SKM-1 (cell line): ENCODE results near the gene TIGD2.

Experiments used
- DNase-seq: peaks from one replicate; lab custom pipeline; 2025; ENCODE audit not compliant: unreplicated experiment; lab: John Stamatoyannopoulos, UW

TIGD2 gene

GRCh38 chr4:89110986-89111832 lies at the start of gene TIGD2:
TSS of gene TIGD2 (plus strand) at chr4:89111533. CDS start at chr4:89112975, 1,442 bp downstream.
- DNase-seq, result peak; percentile 81

GRCh38 chr4:89064848-89065247 lies 46.5 kb upstream of the TIGD2 start:
- DNase-seq, result no peak

GRCh38 chr4:89067417-89067816 lies 43.9 kb upstream of the TIGD2 start:
- no peak for DNase-seq

- DNase-seq, result no peak
Measured at GRCh38 chr4:89069481-89069880, 41.9 kb upstream of the TIGD2 start.

GRCh38 chr4:89070041-89070440 lies 41.3 kb upstream of the TIGD2 start:
- DNase-seq, result no peak

GRCh38 chr4:89071311-89071710 lies 40.0 kb upstream of the TIGD2 start:
- no peak for DNase-seq

- DNase-seq, result no peak
Measured at GRCh38 chr4:89072921-89073320, 38.4 kb upstream of the TIGD2 start.

GRCh38 chr4:89077761-89078160 lies 33.6 kb upstream of the TIGD2 start:
- DNase-seq, result no peak

- DNase-seq, result no peak
Measured at GRCh38 chr4:89078300-89078699, 33.0 kb upstream of the TIGD2 start.

GRCh38 chr4:89099034-89099433 lies 12.3 kb upstream of the TIGD2 start:
- DNase-seq, result no peak

GRCh38 chr4:89099471-89099870 lies 11.9 kb upstream of the TIGD2 start:
- DNase-seq, result no peak

- DNase-seq, result no peak
Measured at GRCh38 chr4:89100853-89101252, 10.5 kb upstream of the TIGD2 start.

- no peak for DNase-seq
Measured at GRCh38 chr4:89101256-89102161, 9.8 kb upstream of the TIGD2 start.

GRCh38 chr4:89105726-89106125 lies 5.6 kb upstream of the TIGD2 start:
- no peak for DNase-seq

GRCh38 chr4:89108091-89108490 lies 3.2 kb upstream of the TIGD2 start:
- no peak for DNase-seq

GRCh38 chr4:89109841-89110540 lies 1.3 kb upstream of the TIGD2 start:
- no peak for DNase-seq

GRCh38 chr4:89110541-89110985 lies 770 bp upstream of the TIGD2 start:
- no peak for DNase-seq

- peak; percentile 53 for DNase-seq
Measured at GRCh38 chr4:89111833-89112563, 665 bp downstream of the TIGD2 start.

GRCh38 chr4:89113415-89113814 lies 2.1 kb downstream of the TIGD2 start:
- no peak for DNase-seq

- no peak for DNase-seq
Measured at GRCh38 chr4:89114100-89114499, 2.8 kb downstream of the TIGD2 start.

GRCh38 chr4:89117115-89117514 lies 5.8 kb downstream of the TIGD2 start:
- DNase-seq, result no peak
